Kidney (tissue), 14 donors: ENCODE measurements around the gene C1orf56. TPM values are rescaled to one million over a fixed set of nuclear protein-coding genes. Genes with fewer than 3 reads are reported as not detected.
"Not testable (repeated sequence)": the region's sequence is repeated elsewhere in the genome, so short reads cannot be mapped to it uniquely, and the experiment has no call there.

Experiments
- DNase-seq, 5 donors: peaks; one replicate each; pipeline ENCODE4 v3.0.0-alpha.2; 2013 to 2020
- FAIRE-seq: peaks from 2 replicates; lab custom pipeline; 2012; peaks lifted over from hg19 to GRCh38; lab: Jason Lieb, UNC
- H3K27ac ChIP-seq, 2 donors: one replicate each; pipeline ENCODE4 v1.7.0; 2013; ENCODE audit warnings: low read depth in 2 of 2, low read length in 2 of 2, inconsistent platforms in 1 of 2
- H3K27me3 ChIP-seq: one replicate; pipeline ENCODE4 v1.7.1; 2013; ENCODE audit warnings: low read length, inconsistent platforms; ENCODE audit not compliant: control insufficient read depth, insufficient read depth
- H3K36me3 ChIP-seq, 3 donors: one replicate each; pipeline versions ENCODE4 v1.7.0 to v1.7.1; 2013; ENCODE audit warnings: low read length in 3 of 3, control low read depth in 1 of 3, inconsistent platforms in 1 of 3; ENCODE audit not compliant: insufficient read depth in 3 of 3, control insufficient read depth in 2 of 3
- H3K4me1 ChIP-seq, 3 donors: one replicate each; pipeline versions ENCODE4 v1.7.0 to v1.7.1; 2013; ENCODE audit warnings: low read length in 3 of 3, inconsistent platforms in 1 of 3, low read depth in 1 of 3; ENCODE audit not compliant: control insufficient read depth in 2 of 3, insufficient read depth in 2 of 3
- H3K4me3 ChIP-seq, 3 donors: one replicate each; pipeline versions ENCODE4 v1.7.0 to v1.8.1; 2013; ENCODE audit warnings: low read length in 3 of 3, control low read depth in 1 of 3, inconsistent platforms in 1 of 3
- H3K9ac ChIP-seq, 3 donors: one replicate each; pipeline versions ENCODE4 v1.7.0 to v1.7.1; 2013; ENCODE audit warnings: low read length in 3 of 3, control low read depth in 1 of 3, inconsistent platforms in 1 of 3
- H3K9me3 ChIP-seq, 3 donors: one replicate each; pipeline versions ENCODE4 v1.7.0 to v1.7.1; 2013; ENCODE audit warnings: low read length in 3 of 3, control low read depth in 1 of 3, inconsistent platforms in 1 of 3; ENCODE audit not compliant: control insufficient read depth in 2 of 3, insufficient read depth in 1 of 3
- CTCF ChIP-seq: IDR thresholded peaks from 3 replicates; pipeline ENCODE4 v1.5.1; 2012; ENCODE audit warnings: mild to moderate bottlenecking, moderate library complexity, borderline replicate concordance; ENCODE audit not compliant: insufficient read depth; ENCODE audit errors: extremely low read depth
- intact Hi-C: fragments of 100-400 bp; cut with DNase I; formaldehyde crosslinking; loops from one replicate; pipeline ENCODE4 v1.11.1; 2022
- polyA plus RNA-seq: library from polyadenylated mRNA; stranded (reverse); fragments of 350-450 nt; fragmentation: Illumina TruSeq; extraction: RNeasy Lipid Tissue Mini Kit (QIAGEN cat#74804); gene quantifications from one replicate; pipeline ENCODE4 v1.2.3, GENCODE V29; 2014; ENCODE audit warnings: low read depth, low replicate concordance; ENCODE audit not compliant: insufficient read depth
- total RNA-seq: library from RNA; stranded (reverse); fragmentation: NEBNext Ultra II Directional; extraction: Animal tissue kit (Norgen Biotek cat#: 25700); gene quantifications from one replicate; pipeline ENCODE4 v1.2.1, GENCODE V29; 2021
- donor health status: control.
- donor health status: control.
- donor health status: control.
- donor health status: control.
- donor health status: control.
- donor health status: DM: yes; HTN: yes; CAD: no.
- donor health status: Normal renal cell carcinoma (clear cell type).

The C1orf56 gene
- total and polyA plus RNA-seq, 2 donors from 2014 or later, result 6.2 to 12.8 TPM

- TF ChIP-seq CTCF, result no peak
- no peaks in the 10 kb centered on the region for H3K4me1 ChIP-seq
- H3K27ac ChIP-seq, result no peak overlapping the region
- H3K4me3 ChIP-seq, result no peak overlapping the region
- H3K36me3 ChIP-seq, result no peaks in the 10 kb centered on the region
- no peaks in the 10 kb centered on the region for H3K9me3 ChIP-seq
- no peak for FAIRE-seq
- DNase-seq, result no peak
- intact Hi-C loops, result no loop called here
- H3K27me3 ChIP-seq, result no peaks in the 10 kb centered on the region
- H3K9ac ChIP-seq, result no peak overlapping the region
Observed at GRCh38 chr1:151072224-151072623, 24.7 kb downstream of the C1orf56 start.

GRCh38 chr1:151085953-151086559 is 38.5 kb downstream of the C1orf56 start:
- TF ChIP-seq CTCF, result no peak
- H3K4me1 ChIP-seq, result no peaks in the 10 kb centered on the region
- no peak overlapping the region for H3K9ac ChIP-seq
- no peak overlapping the region for H3K4me3 ChIP-seq
- FAIRE-seq (no peak), DNase-seq (no peak)
- no peak overlapping the region for H3K27ac ChIP-seq
- no peaks in the 10 kb centered on the region for H3K27me3 ChIP-seq
- H3K9me3 ChIP-seq, result no peaks in the 10 kb centered on the region
- peaks cover 0 to 3% (median 0%) of the 10 kb centered on the region in 3 donors for H3K36me3 ChIP-seq
- intact Hi-C loops, result no loop called here

- H3K4me1 ChIP-seq, H3K9ac ChIP-seq, H3K4me3 ChIP-seq, intact Hi-C loops, H3K9me3 ChIP-seq, H3K36me3 ChIP-seq, FAIRE-seq, H3K27ac ChIP-seq, H3K27me3 ChIP-seq: not testable (repeated sequence)
- DNase-seq, result peak in 1 of 5 donors; percentile 17
Observed at GRCh38 chr1:151097426-151097825, 49.9 kb downstream of the C1orf56 start.

- Histone ChIP-seq H3K36me3 (peaks cover 0 to 6% (median 3%) of the 10 kb centered on the region in 3 donors), H3K27ac (no peak overlapping the region), H3K27me3 (no peaks in the 10 kb centered on the region), H3K9me3 (peaks cover 0 to 3% (median 0%) of the 10 kb centered on the region in 3 donors), H3K4me3 (no peak overlapping the region), H3K4me1 (no peaks in the 10 kb centered on the region), H3K9ac (no peak overlapping the region)
- DNase-seq (no peak), FAIRE-seq (no peak)
- no peak for TF ChIP-seq CTCF
- intact Hi-C loops, result no loop called here
Observed at GRCh38 chr1:151098126-151098525, 50.6 kb downstream of the C1orf56 start.

Other genes starting within 250 kb of the C1orf56 start
- 16.8 TPM for gene CTSK, start 239.5 kb upstream of the C1orf56 start, total RNA-seq
- 11.6 TPM for gene CTSK, start 239.5 kb upstream of the C1orf56 start, polyA plus RNA-seq
- 46.0 TPM for gene ARNT, start 171.2 kb upstream of the C1orf56 start, total RNA-seq
- gene ARNT, start 171.2 kb upstream of the C1orf56 start, polyA plus RNA-seq, result 13.0 TPM
- gene CTXND2, start 160.6 kb upstream of the C1orf56 start, total RNA-seq, result not detected
- not detected for gene CTXND2, start 160.6 kb upstream of the C1orf56 start, polyA plus RNA-seq
- gene SETDB1, start 121.4 kb upstream of the C1orf56 start, total RNA-seq, result 51.6 TPM
- gene SETDB1, start 121.4 kb upstream of the C1orf56 start, polyA plus RNA-seq, result 12.1 TPM
- gene CERS2, start 72.9 kb upstream of the C1orf56 start, total RNA-seq, result 268 TPM
- gene CERS2, start 72.9 kb upstream of the C1orf56 start, polyA plus RNA-seq, result 258 TPM
- 3.3 TPM for gene ANXA9, start 65.5 kb upstream of the C1orf56 start, total RNA-seq
- 38.5 TPM for gene ANXA9, start 65.5 kb upstream of the C1orf56 start, polyA plus RNA-seq
- 33.5 TPM for gene MINDY1, start 40.8 kb upstream of the C1orf56 start, total RNA-seq
- gene MINDY1, start 40.8 kb upstream of the C1orf56 start, polyA plus RNA-seq, result 35.1 TPM
- gene PRUNE1, start 39.3 kb upstream of the C1orf56 start, total RNA-seq, result 24.0 TPM
- 25.6 TPM for gene PRUNE1, start 39.3 kb upstream of the C1orf56 start, polyA plus RNA-seq
- gene BNIPL, start 11.2 kb upstream of the C1orf56 start, total RNA-seq, result 0.54 TPM
- 3.1 TPM for gene BNIPL, start 11.2 kb upstream of the C1orf56 start, polyA plus RNA-seq
- gene CDC42SE1, start 11.9 kb downstream of the C1orf56 start, total RNA-seq, result 107 TPM
- gene CDC42SE1, start 11.9 kb downstream of the C1orf56 start, polyA plus RNA-seq, result 36.6 TPM
- gene MLLT11, start 12.6 kb downstream of the C1orf56 start, total RNA-seq, result 1.4 TPM
- gene MLLT11, start 12.6 kb downstream of the C1orf56 start, polyA plus RNA-seq, result 2.3 TPM
- 20.5 TPM for gene GABPB2, start 23.0 kb downstream of the C1orf56 start, total RNA-seq
- 4.7 TPM for gene GABPB2, start 23.0 kb downstream of the C1orf56 start, polyA plus RNA-seq
- gene SEMA6C, start 98.9 kb downstream of the C1orf56 start, total RNA-seq, result 7.6 TPM
- 17.4 TPM for gene SEMA6C, start 98.9 kb downstream of the C1orf56 start, polyA plus RNA-seq
- gene TNFAIP8L2, start 108.9 kb downstream of the C1orf56 start, total RNA-seq, result 6.3 TPM
- 1.8 TPM for gene TNFAIP8L2, start 108.9 kb downstream of the C1orf56 start, polyA plus RNA-seq
- gene LYSMD1, start 118.2 kb downstream of the C1orf56 start, total RNA-seq, result 7.9 TPM
- 9.1 TPM for gene LYSMD1, start 118.2 kb downstream of the C1orf56 start, polyA plus RNA-seq
- gene SCNM1, start 118.4 kb downstream of the C1orf56 start, total RNA-seq, result 33.4 TPM
- 57.7 TPM for gene SCNM1, start 118.4 kb downstream of the C1orf56 start, polyA plus RNA-seq
- 0.66 TPM for gene TMOD4, start 128.2 kb downstream of the C1orf56 start, total RNA-seq
- 0.65 TPM for gene TMOD4, start 128.2 kb downstream of the C1orf56 start, polyA plus RNA-seq
- gene VPS72, start 142.4 kb downstream of the C1orf56 start, total RNA-seq, result 52.6 TPM
- 38.2 TPM for gene VPS72, start 142.4 kb downstream of the C1orf56 start, polyA plus RNA-seq
- gene PIP5K1A, start 150.8 kb downstream of the C1orf56 start, total RNA-seq, result 49.0 TPM
- 15.5 TPM for gene PIP5K1A, start 150.8 kb downstream of the C1orf56 start, polyA plus RNA-seq
- 123 TPM for gene PSMD4, start 207.0 kb downstream of the C1orf56 start, total RNA-seq
- gene PSMD4, start 207.0 kb downstream of the C1orf56 start, polyA plus RNA-seq, result 178 TPM
- 30.3 TPM for gene ZNF687, start 234.5 kb downstream of the C1orf56 start, total RNA-seq
- gene ZNF687, start 234.5 kb downstream of the C1orf56 start, polyA plus RNA-seq, result 8.5 TPM